ENCODE data around the gene CAMK2D.

DNA sequence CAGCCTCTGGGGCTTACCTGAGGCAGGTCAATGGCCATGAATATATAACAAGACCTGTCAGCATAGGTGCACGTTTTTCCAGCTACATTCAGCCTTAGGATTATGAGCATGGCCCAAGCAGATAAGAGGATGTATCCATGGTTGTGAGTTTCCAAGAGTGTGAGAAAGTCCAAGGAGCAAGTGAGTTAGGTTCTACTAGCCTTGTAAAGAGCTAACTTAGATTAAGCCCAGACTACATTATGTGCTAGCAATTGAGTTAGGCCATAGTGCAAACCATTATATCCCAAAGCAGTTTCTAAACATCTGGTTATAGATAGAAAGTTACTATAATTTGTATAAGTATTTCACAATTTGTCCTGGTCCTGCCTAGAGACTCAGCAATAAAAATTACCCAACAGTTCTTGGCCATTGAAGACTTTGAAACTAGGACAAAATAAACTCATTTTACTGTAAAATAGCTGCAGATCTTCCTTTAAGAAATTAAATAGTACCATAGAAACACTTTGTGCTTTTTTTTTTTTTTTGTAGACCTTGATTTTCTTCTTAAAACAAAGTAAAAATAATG lies 312.0 kb downstream of the CAMK2D start:
- TF ChIP-seq CTCF (IDR thresholded peaks at IDR 0.05; ENCODE audit: low read length) (no peak), EZH2 (optimal IDR thresholded peaks at IDR 0.05; ENCODE audit: low read depth, low read length) (no peak), EZH2phosphoT487 (IDR thresholded peaks at IDR 0.05; ENCODE audit: low read length) (no peak)
